Measurements from ENCODE around the gene GRID1.

Gene GRID1

DNA sequence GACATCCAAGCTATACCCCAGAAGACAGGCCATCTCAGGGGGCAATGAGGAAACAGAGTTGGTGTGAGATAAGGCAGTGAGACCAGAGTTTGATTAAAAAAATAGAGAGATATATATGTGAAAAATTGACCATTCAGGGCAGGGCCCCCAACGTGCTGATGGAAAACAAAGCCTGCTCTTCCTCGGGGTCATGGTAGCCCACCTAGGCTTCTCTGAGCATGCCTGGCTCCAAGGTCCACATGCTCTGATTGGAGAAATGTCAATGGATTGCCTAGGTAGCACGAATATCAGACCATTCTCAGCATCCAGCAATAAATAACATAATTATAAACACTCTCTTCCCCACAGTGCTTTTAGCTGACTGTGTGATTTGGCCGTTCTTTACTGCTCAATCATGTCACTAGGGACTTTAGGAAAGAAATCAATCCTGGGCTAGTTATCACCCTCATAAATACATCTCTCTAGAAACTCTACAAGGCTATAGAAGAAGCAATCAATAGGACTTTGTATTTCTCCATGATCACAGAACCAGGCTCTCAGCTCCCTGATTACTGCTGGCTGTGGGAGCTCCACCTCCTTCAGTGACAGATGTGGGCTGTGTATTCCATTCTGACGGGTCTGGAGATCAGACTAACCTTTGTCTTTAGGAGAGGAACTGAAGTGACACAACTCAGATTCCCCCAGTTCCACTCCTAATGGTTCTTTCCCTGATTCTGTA, 766.4 kb downstream of the GRID1 start:
- no peak overlapping the region for H3K4me3 ChIP-seq (ENCODE audit: low read depth, low read length)
- DNase-seq (ENCODE audit: low read depth), result no peak
- TF ChIP-seq, protein P1, sequence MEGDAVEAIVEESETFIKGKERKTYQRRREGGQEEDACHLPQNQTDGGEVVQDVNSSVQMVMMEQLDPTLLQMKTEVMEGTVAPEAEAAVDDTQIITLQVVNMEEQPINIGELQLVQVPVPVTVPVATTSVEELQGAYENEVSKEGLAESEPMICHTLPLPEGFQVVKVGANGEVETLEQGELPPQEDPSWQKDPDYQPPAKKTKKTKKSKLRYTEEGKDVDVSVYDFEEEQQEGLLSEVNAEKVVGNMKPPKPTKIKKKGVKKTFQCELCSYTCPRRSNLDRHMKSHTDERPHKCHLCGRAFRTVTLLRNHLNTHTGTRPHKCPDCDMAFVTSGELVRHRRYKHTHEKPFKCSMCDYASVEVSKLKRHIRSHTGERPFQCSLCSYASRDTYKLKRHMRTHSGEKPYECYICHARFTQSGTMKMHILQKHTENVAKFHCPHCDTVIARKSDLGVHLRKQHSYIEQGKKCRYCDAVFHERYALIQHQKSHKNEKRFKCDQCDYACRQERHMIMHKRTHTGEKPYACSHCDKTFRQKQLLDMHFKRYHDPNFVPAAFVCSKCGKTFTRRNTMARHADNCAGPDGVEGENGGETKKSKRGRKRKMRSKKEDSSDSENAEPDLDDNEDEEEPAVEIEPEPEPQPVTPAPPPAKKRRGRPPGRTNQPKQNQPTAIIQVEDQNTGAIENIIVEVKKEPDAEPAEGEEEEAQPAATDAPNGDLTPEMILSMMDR (conservative IDR thresholded peaks at IDR 0.05; ENCODE audit: low read depth, low read length), result no peak

DNA sequence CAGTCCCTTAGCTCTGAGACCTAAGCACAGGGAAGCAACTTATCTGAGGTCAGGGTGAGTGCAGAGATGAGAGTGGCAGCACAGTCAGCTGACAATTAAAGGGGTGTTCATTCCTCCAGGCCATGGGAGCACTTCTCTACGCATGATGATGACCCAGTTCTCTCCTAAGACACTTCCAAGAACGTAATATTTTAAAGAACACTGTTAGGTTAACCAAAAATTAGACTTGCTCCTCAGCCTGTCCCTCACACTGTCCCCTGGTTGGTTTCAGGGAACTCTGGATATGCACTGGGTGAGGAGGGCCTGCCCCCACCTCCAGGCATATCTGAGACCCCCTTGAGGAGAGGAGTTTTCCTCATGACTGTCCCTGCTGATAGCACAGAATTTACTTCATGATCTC, 767.5 kb downstream of the GRID1 start:
- TF ChIP-seq, protein P1 (conservative IDR thresholded peaks at IDR 0.05; ENCODE audit: low read depth, low read length), result no peak
- H3K4me3 ChIP-seq (ENCODE audit: low read depth, low read length), result no peak overlapping the region
- DNase-seq (ENCODE audit: low read depth), result no peak

DNA sequence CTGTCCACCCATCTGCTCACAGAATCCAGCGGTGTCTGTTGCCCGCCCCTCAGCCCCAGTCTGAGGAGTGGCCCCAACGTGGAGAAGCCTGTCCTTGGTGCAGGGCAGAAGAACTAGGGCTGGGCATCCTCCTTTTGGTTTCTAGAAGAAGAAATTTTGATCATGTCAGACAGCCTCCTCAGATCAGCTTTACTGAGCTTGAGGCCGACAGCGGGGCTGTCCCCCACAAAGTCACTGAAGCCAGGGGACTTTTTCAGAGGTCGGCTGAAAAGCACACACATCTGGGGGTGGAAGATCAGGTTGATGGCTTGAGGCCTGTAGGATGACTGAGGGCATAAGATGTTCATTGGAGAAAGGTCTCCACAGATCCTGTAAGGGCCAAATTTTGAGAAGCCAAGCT, 767.9 kb downstream of the GRID1 start:
- DNase-seq (ENCODE audit: low read depth), result no peak
- H3K4me3 ChIP-seq (ENCODE audit: low read depth, low read length), result no peak overlapping the region
- TF ChIP-seq, protein P1 (conservative IDR thresholded peaks at IDR 0.05; ENCODE audit: low read depth, low read length), result no peak

DNA sequence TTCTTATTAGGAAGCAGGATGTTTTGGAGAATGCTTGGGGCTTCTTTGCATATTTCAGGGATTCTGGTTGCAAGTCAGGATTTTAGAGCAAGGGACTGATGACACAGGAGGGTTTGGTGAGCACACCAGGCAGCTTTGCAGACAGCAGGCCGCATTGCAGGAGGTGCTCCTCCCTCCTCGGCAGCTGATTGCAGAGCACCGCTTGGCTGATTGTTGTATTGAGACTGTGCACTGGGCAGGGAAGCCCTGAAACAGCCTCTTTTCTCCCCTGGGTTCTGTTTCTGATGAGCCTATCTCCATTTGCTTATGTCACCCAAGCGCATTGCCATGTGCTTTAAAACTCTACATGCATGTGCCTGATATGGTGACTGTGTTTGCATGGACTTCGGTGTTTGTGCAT, 769.6 kb downstream of the GRID1 start:
- TF ChIP-seq, protein P1 (conservative IDR thresholded peaks at IDR 0.05; ENCODE audit: low read depth, low read length), result no peak
- no peak overlapping the region for H3K4me3 ChIP-seq (ENCODE audit: low read depth, low read length)
- no peak for DNase-seq (ENCODE audit: low read depth)

DNA sequence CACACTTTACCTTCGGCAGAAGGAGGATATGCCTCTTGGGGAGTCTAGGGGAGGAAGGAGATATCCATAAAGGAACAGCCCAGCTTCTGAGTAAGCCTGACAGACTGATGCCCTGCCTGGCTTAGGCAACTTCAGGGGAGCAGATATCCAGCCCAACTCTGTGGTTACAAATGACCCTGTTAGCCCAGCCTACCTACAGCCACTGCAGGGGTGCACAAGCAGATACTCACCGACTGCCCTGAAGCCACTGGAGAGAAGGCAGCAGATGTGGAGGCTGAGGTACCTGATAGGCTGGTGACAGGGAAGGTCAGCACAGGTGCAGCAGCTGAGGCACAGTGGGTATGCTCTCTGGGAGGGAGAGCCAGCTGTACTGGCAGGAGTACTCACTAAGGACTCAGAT, 770.2 kb downstream of the GRID1 start:
- DNase-seq (ENCODE audit: low read depth), result no peak
- H3K4me3 ChIP-seq (ENCODE audit: low read depth, low read length), result no peak overlapping the region
- TF ChIP-seq, protein P1 (conservative IDR thresholded peaks at IDR 0.05; ENCODE audit: low read depth, low read length), result no peak

DNA sequence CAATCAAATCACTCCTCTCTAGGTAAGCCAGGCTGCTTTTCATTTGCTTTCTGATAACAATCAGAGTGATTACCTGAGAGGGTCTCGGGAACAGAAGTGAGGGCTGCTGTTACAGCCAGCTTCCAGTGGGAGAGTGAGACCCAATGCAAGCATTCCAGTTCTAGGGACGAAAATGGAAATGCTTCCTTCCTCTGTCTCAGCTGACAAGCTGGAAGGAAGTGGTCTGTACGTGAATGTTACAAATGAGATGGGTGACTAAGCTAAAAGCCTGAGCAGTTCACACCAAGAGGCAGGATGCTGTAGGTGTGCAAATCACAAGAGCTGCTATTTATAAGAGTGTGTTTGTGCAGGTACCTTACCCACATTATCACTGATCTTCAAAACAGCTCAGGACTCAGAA, 772.4 kb downstream of the GRID1 start:
- no peak overlapping the region for H3K4me3 ChIP-seq (ENCODE audit: low read depth, low read length)
- no peak for DNase-seq (ENCODE audit: low read depth)
- TF ChIP-seq, protein P1 (conservative IDR thresholded peaks at IDR 0.05; ENCODE audit: low read depth, low read length), result no peak

DNA sequence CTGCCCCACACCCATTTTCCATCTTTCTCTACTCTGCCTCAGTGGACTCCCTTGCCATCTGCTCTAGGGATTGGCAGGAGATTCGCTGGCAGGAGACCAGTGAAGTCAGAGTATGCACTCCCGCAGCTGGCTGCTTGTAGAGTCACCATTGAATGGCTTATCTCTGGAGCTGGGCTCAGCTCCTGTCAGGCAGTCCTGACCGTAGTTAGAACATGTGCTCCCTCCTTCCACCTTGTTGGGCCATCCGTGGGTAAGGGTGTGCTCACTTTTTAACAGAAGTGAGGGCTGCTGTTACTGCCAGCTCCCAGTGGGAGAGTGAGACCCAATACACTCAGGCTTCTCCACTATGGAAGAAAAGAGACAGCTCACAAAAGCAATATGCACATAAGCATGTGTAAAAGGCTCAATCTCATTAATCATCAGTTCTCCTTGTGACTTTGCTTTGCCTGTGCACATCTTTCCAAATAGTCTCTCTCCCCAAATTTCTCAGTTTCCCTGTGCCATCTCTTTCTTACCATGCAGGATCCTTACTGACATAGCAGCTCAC, 773.3 kb downstream of the GRID1 start:
- TF ChIP-seq, protein P1 (conservative IDR thresholded peaks at IDR 0.05; ENCODE audit: low read depth, low read length), result no peak
- no peak overlapping the region for H3K4me3 ChIP-seq (ENCODE audit: low read depth, low read length)
- no peak for DNase-seq (ENCODE audit: low read depth)

Measured in choroid plexus epithelial cell (primary cell).